ENCODE measurements around the gene HERPUD2. TPM values are rescaled to one million over a fixed set of nuclear protein-coding genes. Genes with fewer than 3 reads are reported as not detected.

Gene HERPUD2
- total RNA-seq, 2 donors from 2014 or later: 25.3 to 58.3 TPM

GRCh38 chr7:35721288-35721687 lies 26.4 kb upstream of the HERPUD2 start:
- Histone ChIP-seq H3K9me3 (no peaks in the 10 kb centered on the region), H3K27me3 (replicated peaks; ENCODE audit: insufficient read depth) (no peaks in the 10 kb centered on the region), H3K4me1 (replicated peaks) (no peaks in the 10 kb centered on the region), H3K4me3 (no peak overlapping the region), H3K27ac (no peak overlapping the region), H3K36me3 (no peaks in the 10 kb centered on the region)
- no peak for DNase-seq (ENCODE audit: low spot score)
- WGBS: 95% methylated on average over 2 of the region's 2 CpGs
- intact Hi-C loops (cut with DNase I): no loop called here
- no peak for TF ChIP-seq CTCF (IDR thresholded peaks at IDR 0.05)
- TF ChIP-seq POLR2AphosphoS5 (IDR thresholded peaks at IDR 0.05): no peak

GRCh38 chr7:35720849-35721248 lies 25.9 kb upstream of the HERPUD2 start:
- Histone ChIP-seq H3K36me3 (no peaks in the 10 kb centered on the region), H3K4me1 (replicated peaks) (no peaks in the 10 kb centered on the region), H3K27me3 (replicated peaks; ENCODE audit: insufficient read depth) (no peaks in the 10 kb centered on the region), H3K4me3 (no peak overlapping the region), H3K27ac (no peak overlapping the region), H3K9me3 (no peaks in the 10 kb centered on the region)
- DNase-seq (ENCODE audit: low spot score): no peak
- intact Hi-C loops (cut with DNase I): no loop called here
- no peak for TF ChIP-seq CTCF (IDR thresholded peaks at IDR 0.05)
- no peak for TF ChIP-seq POLR2AphosphoS5 (IDR thresholded peaks at IDR 0.05)
- TF ChIP-seq POLR2A (IDR thresholded peaks at IDR 0.05): no peak

- no peaks in the 10 kb centered on the region for H3K4me1 ChIP-seq (replicated peaks)
- H3K4me3 ChIP-seq: no peak overlapping the region
- intact Hi-C loops (cut with DNase I): no loop called here
- TF ChIP-seq POLR2AphosphoS5 (IDR thresholded peaks at IDR 0.05) (no peak), CTCF (IDR thresholded peaks at IDR 0.05) (no peak), POLR2A (IDR thresholded peaks at IDR 0.05) (no peak)
- no peaks in the 10 kb centered on the region for H3K36me3 ChIP-seq
- no peak overlapping the region for H3K27ac ChIP-seq
- no peaks in the 10 kb centered on the region for H3K27me3 ChIP-seq (replicated peaks; ENCODE audit: insufficient read depth)
- WGBS: 97% methylated on average over 1 of the region's 1 CpG
- H3K9me3 ChIP-seq: no peaks in the 10 kb centered on the region
- no peak for DNase-seq (ENCODE audit: low spot score)
Measured at GRCh38 chr7:35720032-35720431, 25.1 kb upstream of the HERPUD2 start.

GRCh38 chr7:35718047-35718446 lies 23.1 kb upstream of the HERPUD2 start:
- H3K4me3 ChIP-seq: no peak overlapping the region
- no peaks in the 10 kb centered on the region for H3K36me3 ChIP-seq
- 96% methylated on average over 1 of the region's 1 CpG for WGBS
- TF ChIP-seq POLR2AphosphoS5 (IDR thresholded peaks at IDR 0.05) (no peak), POLR2A (IDR thresholded peaks at IDR 0.05) (no peak), CTCF (IDR thresholded peaks at IDR 0.05) (no peak)
- no peak for DNase-seq (ENCODE audit: low spot score)
- no peak overlapping the region for H3K27ac ChIP-seq
- H3K4me1 ChIP-seq (replicated peaks): no peaks in the 10 kb centered on the region
- intact Hi-C loops (cut with DNase I): loop anchor here (10.0 kb wide), 1 partner anchor 257 kb away; no protein-coding TSS in a partner anchor
- H3K9me3 ChIP-seq: no peaks in the 10 kb centered on the region
- H3K27me3 ChIP-seq (replicated peaks; ENCODE audit: insufficient read depth): no peaks in the 10 kb centered on the region

GRCh38 chr7:35717516-35717915 lies 22.6 kb upstream of the HERPUD2 start:
- Histone ChIP-seq H3K4me1 (replicated peaks) (no peaks in the 10 kb centered on the region), H3K36me3 (no peaks in the 10 kb centered on the region), H3K27ac (no peak overlapping the region), H3K4me3 (no peak overlapping the region), H3K27me3 (replicated peaks; ENCODE audit: insufficient read depth) (no peaks in the 10 kb centered on the region), H3K9me3 (no peaks in the 10 kb centered on the region)
- intact Hi-C loops (cut with DNase I): loop anchor here (10.0 kb wide), 1 partner anchor 257 kb away; no protein-coding TSS in a partner anchor
- no peak for DNase-seq (ENCODE audit: low spot score)
- WGBS: 86% methylated on average over 6 of the region's 6 CpGs
- TF ChIP-seq CTCF (IDR thresholded peaks at IDR 0.05): no peak
- TF ChIP-seq POLR2A (IDR thresholded peaks at IDR 0.05): no peak
- TF ChIP-seq POLR2AphosphoS5 (IDR thresholded peaks at IDR 0.05): no peak

Measured in prostate gland (tissue), 2 donors.